Astrocyte of the cerebellum (primary cell): ENCODE measurements around the gene HTR4.

Source experiments
- DNase-seq: peaks from one replicate; pipeline ENCODE4 v3.0.0-alpha.2; 2011; ENCODE audit warnings: low read depth
- H3K4me3 ChIP-seq: 2 replicates; pipeline ENCODE4 v1.5.1; 2011; ENCODE audit warnings: mild to moderate bottlenecking, low read depth, low read length, moderate library complexity
- in situ Hi-C: cut with HindIII; loops from 2 replicates; pipeline ENCODE4 v1.10.0; 2017; ENCODE audit warnings: low sequenced_read_pairs
- TF ChIP-seq, protein P1 (sequence below): IDR thresholded peaks from 2 replicates; pipeline ENCODE4 v1.5.1; 2012; ENCODE audit warnings: low read length, low read depth, moderate library complexity, mild to moderate bottlenecking; ENCODE audit errors: missing control alignments

HTR4 gene

DNA sequence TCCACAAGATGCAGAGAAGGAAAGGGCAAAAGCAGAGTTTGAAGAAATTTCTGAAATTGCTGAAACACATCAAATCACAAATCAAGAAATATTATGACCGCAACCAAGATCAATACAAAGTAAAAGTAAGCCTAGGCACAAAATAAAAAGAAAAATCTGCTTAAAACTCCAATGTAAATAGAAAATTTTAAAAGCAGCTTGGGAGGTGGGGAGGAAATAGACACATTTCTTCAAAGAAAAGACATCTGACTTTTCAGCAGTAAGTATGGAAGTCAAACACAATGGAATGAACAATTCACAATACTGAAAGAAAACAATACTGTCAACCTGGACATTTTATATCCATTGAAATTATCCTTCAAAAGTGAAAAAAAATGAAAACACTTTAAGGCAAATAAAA is 55.1 kb downstream of the HTR4 start:
- no peak for DNase-seq
- no peak overlapping the region for H3K4me3 ChIP-seq
- TF ChIP-seq, protein P1, sequence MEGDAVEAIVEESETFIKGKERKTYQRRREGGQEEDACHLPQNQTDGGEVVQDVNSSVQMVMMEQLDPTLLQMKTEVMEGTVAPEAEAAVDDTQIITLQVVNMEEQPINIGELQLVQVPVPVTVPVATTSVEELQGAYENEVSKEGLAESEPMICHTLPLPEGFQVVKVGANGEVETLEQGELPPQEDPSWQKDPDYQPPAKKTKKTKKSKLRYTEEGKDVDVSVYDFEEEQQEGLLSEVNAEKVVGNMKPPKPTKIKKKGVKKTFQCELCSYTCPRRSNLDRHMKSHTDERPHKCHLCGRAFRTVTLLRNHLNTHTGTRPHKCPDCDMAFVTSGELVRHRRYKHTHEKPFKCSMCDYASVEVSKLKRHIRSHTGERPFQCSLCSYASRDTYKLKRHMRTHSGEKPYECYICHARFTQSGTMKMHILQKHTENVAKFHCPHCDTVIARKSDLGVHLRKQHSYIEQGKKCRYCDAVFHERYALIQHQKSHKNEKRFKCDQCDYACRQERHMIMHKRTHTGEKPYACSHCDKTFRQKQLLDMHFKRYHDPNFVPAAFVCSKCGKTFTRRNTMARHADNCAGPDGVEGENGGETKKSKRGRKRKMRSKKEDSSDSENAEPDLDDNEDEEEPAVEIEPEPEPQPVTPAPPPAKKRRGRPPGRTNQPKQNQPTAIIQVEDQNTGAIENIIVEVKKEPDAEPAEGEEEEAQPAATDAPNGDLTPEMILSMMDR: no peak
- in situ Hi-C loops: no loop called here

DNA sequence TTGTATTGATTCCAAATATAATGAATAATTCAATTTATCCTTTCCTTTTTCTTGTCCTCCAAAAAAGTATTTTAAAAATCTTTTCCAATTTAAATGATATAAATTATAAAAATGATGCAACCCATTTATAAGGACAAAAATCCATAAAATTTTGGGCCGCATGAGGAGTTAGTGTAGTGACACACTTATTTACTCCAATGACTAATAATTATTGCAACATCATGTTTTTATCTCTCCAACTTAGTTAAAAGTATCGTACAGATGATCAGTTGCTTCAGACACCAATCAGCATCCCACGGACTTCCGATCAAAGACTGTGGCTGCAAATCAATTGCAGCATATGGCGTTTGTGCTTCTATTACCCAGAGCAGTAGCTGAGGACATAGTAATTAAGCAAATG is 58.6 kb downstream of the HTR4 start:
- no peak overlapping the region for H3K4me3 ChIP-seq
- no peak for DNase-seq
- in situ Hi-C loops: no loop called here
- TF ChIP-seq, protein P1: no peak

DNA sequence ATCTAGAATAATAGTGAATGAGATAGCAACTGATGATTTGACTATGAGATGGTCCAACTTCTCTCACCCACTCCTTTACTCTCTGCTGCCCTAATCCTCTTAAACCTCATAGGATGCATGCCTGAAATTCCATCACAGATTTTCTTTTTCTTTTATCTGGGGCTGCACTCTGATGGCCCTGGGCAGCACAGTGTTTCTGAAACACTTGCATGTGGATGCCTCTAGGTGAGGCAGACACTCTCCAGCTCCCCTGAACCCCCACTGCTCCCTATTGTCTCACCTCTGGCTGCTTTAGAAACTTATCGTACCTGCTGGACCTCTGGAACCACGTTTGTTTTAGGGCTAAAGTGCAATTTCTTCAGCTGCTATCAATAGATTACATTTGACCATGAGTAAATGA is 67.5 kb downstream of the HTR4 start:
- H3K4me3 ChIP-seq: no peak overlapping the region
- in situ Hi-C loops: no loop called here
- TF ChIP-seq, protein P1: no peak
- no peak for DNase-seq

DNA sequence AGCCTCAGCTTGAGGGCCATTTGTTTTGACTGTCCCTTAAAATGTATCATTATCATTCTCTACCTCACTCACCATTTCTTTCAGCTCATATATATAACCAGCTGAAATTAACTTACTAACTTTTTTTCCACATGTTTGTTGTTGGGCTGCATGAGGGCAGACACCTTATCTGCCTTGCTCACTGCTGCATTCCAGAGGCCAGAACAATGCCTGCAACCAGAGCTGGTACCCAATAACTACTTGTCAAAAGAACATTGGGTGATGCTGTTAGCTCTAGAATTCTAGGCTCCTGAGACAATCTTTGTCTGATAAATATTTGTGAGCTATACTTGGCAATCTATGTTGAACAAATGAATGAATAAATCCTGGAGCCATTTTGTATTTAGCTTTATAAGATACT is 68.3 kb downstream of the HTR4 start:
- no peak for DNase-seq
- in situ Hi-C loops: no loop called here
- TF ChIP-seq, protein P1: peak; percentile 9
- H3K4me3 ChIP-seq: no peak overlapping the region

DNA sequence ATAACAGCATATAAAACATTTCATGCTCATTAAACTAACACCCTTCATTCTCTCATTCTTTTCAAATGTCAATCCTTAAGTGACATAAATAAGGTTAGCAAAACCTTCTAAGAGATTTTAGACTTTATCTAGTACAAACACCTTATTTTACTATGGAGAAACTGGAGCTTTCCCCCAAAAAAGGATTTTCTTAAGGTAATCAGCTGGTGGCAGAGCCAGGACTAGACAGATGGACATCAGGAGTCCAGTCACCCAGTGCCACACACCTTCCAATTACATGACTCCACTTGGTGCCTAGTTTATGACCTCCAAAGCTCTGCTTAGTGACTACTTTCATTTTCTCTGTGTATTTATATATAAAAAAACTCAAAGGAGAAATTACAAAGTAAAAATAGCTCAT is 70.2 kb downstream of the HTR4 start:
- in situ Hi-C loops: no loop called here
- DNase-seq: no peak
- TF ChIP-seq, protein P1: no peak
- no peak overlapping the region for H3K4me3 ChIP-seq

DNA sequence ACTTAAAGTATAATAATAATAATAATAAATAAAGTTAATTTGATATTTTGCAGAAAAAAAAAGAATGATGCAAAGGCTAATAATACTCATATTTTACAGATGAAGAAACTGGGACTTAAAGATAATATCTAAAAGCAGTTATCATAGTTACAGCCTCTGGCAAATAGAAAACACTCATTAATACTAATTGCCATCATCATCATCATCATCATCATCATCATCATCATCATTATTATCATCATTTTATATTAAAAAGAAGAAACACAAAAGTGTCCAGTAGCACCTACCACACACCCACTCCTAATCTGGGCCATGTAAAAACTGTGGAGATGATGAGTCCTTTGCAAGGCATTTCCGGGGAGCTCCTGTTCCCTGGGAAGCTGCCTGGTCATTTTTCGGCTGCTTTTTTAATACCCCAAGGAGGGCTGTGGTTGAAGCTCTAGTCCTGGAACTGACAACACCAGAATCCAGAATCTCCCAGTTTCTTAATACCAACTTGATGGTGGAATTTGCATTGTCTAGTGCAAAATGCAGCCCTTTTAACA is 70.8 kb downstream of the HTR4 start:
- no peak for DNase-seq
- TF ChIP-seq, protein P1: no peak
- in situ Hi-C loops: no loop called here
- H3K4me3 ChIP-seq: no peak overlapping the region
